KMS-11 (cell line): Measurements from ENCODE around the gene CCDC141.

ENCODE experiments used
- H2AFZ ChIP-seq: fragments of 200-600 bp; sonication (generic); 2 replicates; pipeline ENCODE4 v1.6.1; 2016; ENCODE audit warnings: antibody characterized with exemption, mixed run types, low read depth
- H3K27ac ChIP-seq: fragments of 200-600 bp; sonication (generic); 2 replicates; pipeline ENCODE4 v1.6.1; 2016; ENCODE audit warnings: mild to moderate bottlenecking, mixed run types
- H3K27me3 ChIP-seq: fragments of 200-600 bp; sonication (generic); 2 replicates; pipeline ENCODE4 v1.6.1; 2017; ENCODE audit warnings: mild to moderate bottlenecking, low read depth, mixed run types, moderate library complexity; ENCODE audit not compliant: insufficient read depth
- H3K36me3 ChIP-seq: fragments of 200-600 bp; sonication (generic); 2 replicates; pipeline ENCODE4 v1.6.1; 2017; ENCODE audit warnings: mild to moderate bottlenecking, mixed run types; ENCODE audit not compliant: insufficient read depth
- H3K4me1 ChIP-seq: fragments of 200-600 bp; sonication (generic); 2 replicates; pipeline ENCODE4 v1.6.1; 2016; ENCODE audit warnings: mild to moderate bottlenecking, low read depth, mixed run types; ENCODE audit not compliant: poor library complexity, severe bottlenecking
- H3K4me2 ChIP-seq: fragments of 200-600 bp; sonication (generic); 2 replicates; pipeline ENCODE4 v1.7.0; 2016; ENCODE audit warnings: mild to moderate bottlenecking, mixed run types
- H3K4me3 ChIP-seq: fragments of 200-600 bp; sonication (generic); IDR thresholded peaks from 2 replicates; pipeline ENCODE4 v1.6.1; 2017; ENCODE audit warnings: low read depth, low read length, mixed read lengths; ENCODE audit not compliant: insufficient read depth
- H3K79me2 ChIP-seq: fragments of 200-600 bp; sonication (generic); 2 replicates; pipeline ENCODE4 v1.6.1; 2016; ENCODE audit warnings: low read depth, mixed run types; ENCODE audit not compliant: insufficient read depth
- H3K9ac ChIP-seq: fragments of 200-600 bp; sonication (generic); 2 replicates; pipeline ENCODE4 v1.6.1; 2016; ENCODE audit warnings: mild to moderate bottlenecking, mixed run types
- H4K20me1 ChIP-seq: fragments of 200-600 bp; sonication (generic); 2 replicates; pipeline ENCODE4 v1.6.1; 2016; ENCODE audit warnings: mild to moderate bottlenecking, mixed run types; ENCODE audit not compliant: insufficient read depth
- TF ChIP-seq, protein P1 (sequence below): fragments of 200-600 bp; sonication (generic); conservative IDR thresholded peaks from 2 replicates; pipeline ENCODE4 v1.6.1; 2017; ENCODE audit warnings: low read depth, mild to moderate bottlenecking, antibody characterized with exemption, low read length, moderate library complexity, mixed read lengths

CCDC141 gene

DNA sequence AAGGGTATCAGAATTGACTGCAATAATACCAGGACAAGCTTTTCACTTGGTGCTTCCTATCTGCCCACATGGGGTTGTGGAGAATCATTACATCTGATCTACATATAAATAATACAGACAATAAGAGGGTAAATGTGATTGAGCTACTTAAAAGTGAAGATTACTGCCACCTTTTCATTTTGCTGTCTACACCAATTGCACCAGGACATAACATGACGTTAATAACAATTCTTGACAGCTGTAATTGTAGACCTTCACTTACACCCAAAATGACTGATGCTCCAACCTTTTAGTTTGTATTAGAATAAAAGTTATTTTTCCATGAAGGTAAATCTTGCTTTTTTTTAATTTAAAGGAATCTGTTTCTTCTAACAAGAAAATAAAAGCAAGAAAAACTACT lies 206.2 kb downstream of the CCDC141 start:
- H3K4me2 ChIP-seq: no peak overlapping the region
- no peaks in the 10 kb centered on the region for H4K20me1 ChIP-seq
- no peak overlapping the region for H3K9ac ChIP-seq
- H3K27me3 ChIP-seq: no peaks in the 10 kb centered on the region
- no peak overlapping the region for H3K27ac ChIP-seq
- H3K4me1 ChIP-seq: no peaks in the 10 kb centered on the region
- no peaks in the 10 kb centered on the region for H3K79me2 ChIP-seq
- TF ChIP-seq, protein P1, sequence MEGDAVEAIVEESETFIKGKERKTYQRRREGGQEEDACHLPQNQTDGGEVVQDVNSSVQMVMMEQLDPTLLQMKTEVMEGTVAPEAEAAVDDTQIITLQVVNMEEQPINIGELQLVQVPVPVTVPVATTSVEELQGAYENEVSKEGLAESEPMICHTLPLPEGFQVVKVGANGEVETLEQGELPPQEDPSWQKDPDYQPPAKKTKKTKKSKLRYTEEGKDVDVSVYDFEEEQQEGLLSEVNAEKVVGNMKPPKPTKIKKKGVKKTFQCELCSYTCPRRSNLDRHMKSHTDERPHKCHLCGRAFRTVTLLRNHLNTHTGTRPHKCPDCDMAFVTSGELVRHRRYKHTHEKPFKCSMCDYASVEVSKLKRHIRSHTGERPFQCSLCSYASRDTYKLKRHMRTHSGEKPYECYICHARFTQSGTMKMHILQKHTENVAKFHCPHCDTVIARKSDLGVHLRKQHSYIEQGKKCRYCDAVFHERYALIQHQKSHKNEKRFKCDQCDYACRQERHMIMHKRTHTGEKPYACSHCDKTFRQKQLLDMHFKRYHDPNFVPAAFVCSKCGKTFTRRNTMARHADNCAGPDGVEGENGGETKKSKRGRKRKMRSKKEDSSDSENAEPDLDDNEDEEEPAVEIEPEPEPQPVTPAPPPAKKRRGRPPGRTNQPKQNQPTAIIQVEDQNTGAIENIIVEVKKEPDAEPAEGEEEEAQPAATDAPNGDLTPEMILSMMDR: no peak
- H3K4me3 ChIP-seq: no peak overlapping the region
- no peaks in the 10 kb centered on the region for H3K36me3 ChIP-seq
- no peak overlapping the region for H2AFZ ChIP-seq

DNA sequence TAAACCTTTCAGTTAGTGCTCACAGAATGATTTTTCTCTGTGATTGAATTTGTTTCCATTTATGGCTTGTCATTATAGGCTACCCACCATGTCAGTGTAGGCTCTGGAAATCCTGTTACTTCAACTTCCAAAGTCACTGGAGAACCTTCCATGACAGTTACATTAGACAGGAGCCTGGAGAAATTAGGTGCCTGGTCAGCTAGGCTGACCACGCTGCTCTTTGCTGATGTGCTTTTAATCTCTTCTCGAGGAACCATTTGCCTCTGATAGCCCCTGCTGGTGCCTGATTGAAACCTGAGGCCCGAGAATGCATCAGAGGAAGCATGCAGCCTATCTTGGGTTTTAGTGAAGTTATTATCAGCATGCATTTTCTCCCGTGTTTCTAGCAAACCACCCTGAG lies 213.1 kb downstream of the CCDC141 start:
- no peak overlapping the region for H3K4me2 ChIP-seq
- H3K4me1 ChIP-seq: no peaks in the 10 kb centered on the region
- TF ChIP-seq, protein P1: no peak
- H3K9ac ChIP-seq: no peak overlapping the region
- no peak overlapping the region for H2AFZ ChIP-seq
- H3K27me3 ChIP-seq: no peaks in the 10 kb centered on the region
- H3K4me3 ChIP-seq: no peak overlapping the region
- H3K27ac ChIP-seq: no peak overlapping the region
- no peaks in the 10 kb centered on the region for H3K79me2 ChIP-seq
- no peaks in the 10 kb centered on the region for H4K20me1 ChIP-seq
- H3K36me3 ChIP-seq: no peaks in the 10 kb centered on the region

DNA sequence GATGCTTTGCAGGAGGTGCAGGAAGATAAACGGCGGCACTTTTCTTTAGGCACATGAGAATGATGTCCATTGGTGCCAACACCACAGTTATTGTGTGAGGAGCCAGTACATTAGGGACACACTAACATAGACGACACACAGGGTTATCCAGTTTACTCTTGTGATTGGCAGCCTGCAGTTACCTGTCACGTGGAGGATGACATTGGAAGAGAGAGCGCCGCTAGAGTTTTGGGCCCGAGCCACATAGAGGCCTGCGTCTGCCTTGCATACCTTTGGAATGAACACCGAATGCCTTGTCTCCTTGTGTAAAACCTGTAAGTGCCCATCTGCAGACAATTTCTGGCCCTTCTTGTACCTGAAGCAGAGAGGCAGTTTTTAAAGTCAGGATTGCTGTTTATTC lies 215.9 kb downstream of the CCDC141 start:
- Histone ChIP-seq H3K4me2 (no peak overlapping the region), H4K20me1 (no peaks in the 10 kb centered on the region), H3K79me2 (no peaks in the 10 kb centered on the region), H2AFZ (no peak overlapping the region), H3K36me3 (no peaks in the 10 kb centered on the region), H3K9ac (no peak overlapping the region), H3K4me1 (no peaks in the 10 kb centered on the region), H3K4me3 (no peak overlapping the region), H3K27ac (no peak overlapping the region), H3K27me3 (no peaks in the 10 kb centered on the region)
- TF ChIP-seq, protein P1: no peak

DNA sequence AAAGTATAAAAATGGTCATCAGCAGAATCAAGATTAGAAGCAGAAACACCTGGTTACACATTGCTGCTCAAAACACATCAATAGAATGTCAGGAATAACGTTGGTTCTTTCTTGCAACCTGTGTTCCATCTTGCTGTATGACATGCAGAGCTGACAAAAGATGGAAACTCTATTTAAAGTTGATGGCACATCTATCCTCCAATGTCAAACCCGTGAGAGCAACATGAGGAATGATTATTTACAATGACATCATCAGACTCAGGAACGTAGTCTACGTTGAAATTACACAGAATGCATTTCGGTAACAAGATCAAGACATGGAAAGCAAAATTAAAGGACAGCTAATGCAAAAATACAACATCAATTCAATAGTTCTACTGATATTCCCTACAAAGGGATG lies 216.6 kb downstream of the CCDC141 start:
- Histone ChIP-seq H4K20me1 (no peaks in the 10 kb centered on the region), H3K4me1 (no peaks in the 10 kb centered on the region), H3K9ac (no peak overlapping the region), H3K4me3 (no peak overlapping the region), H3K27ac (no peak overlapping the region), H3K79me2 (no peaks in the 10 kb centered on the region), H3K27me3 (no peaks in the 10 kb centered on the region), H3K4me2 (no peak overlapping the region), H3K36me3 (no peaks in the 10 kb centered on the region), H2AFZ (no peak overlapping the region)
- TF ChIP-seq, protein P1: no peak
